ENCODE data around the gene RPH3AL. TPM values are rescaled to one million over a fixed set of nuclear protein-coding genes. Genes with fewer than 3 reads are reported as not detected.

Gene RPH3AL
- total RNA-seq, 1 donor from 2014 or later: 6.1 TPM

GRCh38 chr17:269616-270514 lies 82.7 kb downstream of the RPH3AL start:
- DNase-seq (ENCODE audit: low read depth): no peak
- TF ChIP-seq CTCF (IDR thresholded peaks at IDR 0.05; ENCODE audit: insufficient read depth, low read length, severe bottlenecking): no peak
- no peak for FAIRE-seq
- Histone ChIP-seq H3K4me3 (ENCODE audit: low read depth, low read length) (no peak overlapping the region), H3K36me3 (ENCODE audit: control insufficient read depth, insufficient read depth, low read length) (no peaks in the 10 kb centered on the region), H3K27me3 (ENCODE audit: control insufficient read depth, insufficient read depth, low read length) (no peaks in the 10 kb centered on the region)

GRCh38 chr17:266701-267667 lies 85.6 kb downstream of the RPH3AL start:
- FAIRE-seq: no peak
- no peak for DNase-seq (ENCODE audit: low read depth)
- peaks cover 2% of the 10 kb centered on the region for H3K36me3 ChIP-seq (ENCODE audit: control insufficient read depth, insufficient read depth, low read length)
- no peak for TF ChIP-seq CTCF (IDR thresholded peaks at IDR 0.05; ENCODE audit: insufficient read depth, low read length, severe bottlenecking)
- H3K27me3 ChIP-seq (ENCODE audit: control insufficient read depth, insufficient read depth, low read length): no peaks in the 10 kb centered on the region
- no peak overlapping the region for H3K4me3 ChIP-seq (ENCODE audit: low read depth, low read length)

- Histone ChIP-seq H3K27me3 (ENCODE audit: control insufficient read depth, insufficient read depth, low read length) (no peaks in the 10 kb centered on the region), H3K4me3 (ENCODE audit: low read depth, low read length) (no peak overlapping the region), H3K36me3 (ENCODE audit: control insufficient read depth, insufficient read depth, low read length) (peaks cover 2% of the 10 kb centered on the region)
- DNase-seq (ENCODE audit: low read depth): no peak
- TF ChIP-seq CTCF (IDR thresholded peaks at IDR 0.05; ENCODE audit: insufficient read depth, low read length, severe bottlenecking): no peak
- no peak for FAIRE-seq
These were observed 86.4 kb downstream of the RPH3AL start for GRCh38 chr17:266219-266618.

- Histone ChIP-seq H3K27me3 (ENCODE audit: control insufficient read depth, insufficient read depth, low read length) (no peaks in the 10 kb centered on the region), H3K36me3 (ENCODE audit: control insufficient read depth, insufficient read depth, low read length) (peaks cover 2% of the 10 kb centered on the region), H3K4me3 (ENCODE audit: low read depth, low read length) (no peak overlapping the region)
- FAIRE-seq (peak; percentile 32), DNase-seq (ENCODE audit: low read depth) (no peak)
- TF ChIP-seq CTCF (IDR thresholded peaks at IDR 0.05; ENCODE audit: insufficient read depth, low read length, severe bottlenecking): no peak
These were observed 86.9 kb downstream of the RPH3AL start for GRCh38 chr17:265718-266117.

GRCh38 chr17:263773-264172 lies 88.8 kb downstream of the RPH3AL start:
- DNase-seq (ENCODE audit: low read depth): no peak
- no peak for FAIRE-seq
- Histone ChIP-seq H3K4me3 (ENCODE audit: low read depth, low read length) (no peak overlapping the region), H3K36me3 (ENCODE audit: control insufficient read depth, insufficient read depth, low read length) (peaks cover 2% of the 10 kb centered on the region), H3K27me3 (ENCODE audit: control insufficient read depth, insufficient read depth, low read length) (no peaks in the 10 kb centered on the region)
- no peak for TF ChIP-seq CTCF (IDR thresholded peaks at IDR 0.05; ENCODE audit: insufficient read depth, low read length, severe bottlenecking)

Data from bronchial epithelial cell (primary cell).